HG03045 (cell line): ENCODE measurements around the gene CD59.
A peak's percentile ranks its signal among the peaks of the same experiment; 100 is the strongest.

Experiments
- ATAC-seq: cut with Tn5 transposase; IDR thresholded peaks from one replicate; pipeline ENCODE4 v1.9.1; 2021; ENCODE audit warnings: mild to moderate bottlenecking, moderate library complexity; ENCODE audit not compliant: unreplicated experiment

Gene CD59, protein sequence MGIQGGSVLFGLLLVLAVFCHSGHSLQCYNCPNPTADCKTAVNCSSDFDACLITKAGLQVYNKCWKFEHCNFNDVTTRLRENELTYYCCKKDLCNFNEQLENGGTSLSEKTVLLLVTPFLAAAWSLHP

DNA sequence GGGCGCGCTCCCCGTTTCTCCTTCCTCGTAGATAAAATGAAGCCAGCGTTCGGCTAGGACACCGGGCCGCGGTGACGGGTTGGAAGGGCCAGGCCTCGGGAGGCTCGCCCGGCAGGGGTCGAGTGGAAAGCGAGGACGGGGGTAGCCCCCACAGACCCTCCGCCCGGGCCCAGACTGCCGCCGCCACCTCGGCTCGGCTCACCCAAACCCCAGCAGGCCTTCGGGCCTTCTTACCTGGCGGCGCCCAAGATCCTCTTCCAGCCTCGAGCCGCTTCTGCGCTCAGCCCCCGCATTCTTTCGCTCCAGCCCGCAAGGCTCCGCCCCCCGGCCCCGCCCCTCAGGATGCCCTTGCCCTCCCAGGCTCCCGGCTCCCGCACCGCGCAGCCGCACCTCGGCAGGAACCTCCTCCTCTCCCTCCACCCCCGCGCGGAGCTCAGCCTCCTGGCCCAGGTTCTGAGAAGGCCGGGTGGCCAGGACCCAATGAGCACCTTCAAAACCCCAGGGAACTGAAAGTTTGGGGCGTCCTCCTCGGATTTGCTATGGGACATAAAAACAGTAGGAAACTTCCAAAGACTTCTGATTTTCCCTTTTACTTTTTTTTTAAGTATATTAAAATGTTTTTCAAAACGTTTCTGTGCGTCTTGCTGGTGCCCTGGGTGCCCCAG lies at the start of gene CD59:
TSS of gene CD59 (minus strand) at position 276 of the 665 bp plus-strand sequence. CDS start 13,978 bp downstream, outside the sequence.
- ATAC-seq: peak; percentile 61

DNA sequence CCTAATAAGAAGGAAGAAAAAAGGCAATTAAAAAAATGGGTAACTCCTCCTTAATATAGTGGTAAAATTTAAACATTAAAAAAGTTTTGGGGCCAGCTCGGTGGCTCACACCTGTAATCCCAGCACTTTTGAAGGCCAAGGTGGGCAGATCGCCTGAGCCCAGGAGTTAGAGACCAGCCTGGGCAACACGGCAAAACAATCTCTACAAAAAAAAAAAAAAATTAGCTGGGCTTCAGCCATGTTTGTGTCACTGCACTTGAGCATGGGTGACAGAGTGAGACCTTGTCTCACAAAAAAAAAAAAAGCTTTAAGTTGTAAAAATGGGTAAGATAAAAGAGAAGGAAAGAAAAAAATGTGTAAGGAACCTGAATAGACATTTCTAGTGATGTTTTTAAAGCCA lies 49.4 kb upstream of the CD59 start:
- ATAC-seq: no peak

DNA sequence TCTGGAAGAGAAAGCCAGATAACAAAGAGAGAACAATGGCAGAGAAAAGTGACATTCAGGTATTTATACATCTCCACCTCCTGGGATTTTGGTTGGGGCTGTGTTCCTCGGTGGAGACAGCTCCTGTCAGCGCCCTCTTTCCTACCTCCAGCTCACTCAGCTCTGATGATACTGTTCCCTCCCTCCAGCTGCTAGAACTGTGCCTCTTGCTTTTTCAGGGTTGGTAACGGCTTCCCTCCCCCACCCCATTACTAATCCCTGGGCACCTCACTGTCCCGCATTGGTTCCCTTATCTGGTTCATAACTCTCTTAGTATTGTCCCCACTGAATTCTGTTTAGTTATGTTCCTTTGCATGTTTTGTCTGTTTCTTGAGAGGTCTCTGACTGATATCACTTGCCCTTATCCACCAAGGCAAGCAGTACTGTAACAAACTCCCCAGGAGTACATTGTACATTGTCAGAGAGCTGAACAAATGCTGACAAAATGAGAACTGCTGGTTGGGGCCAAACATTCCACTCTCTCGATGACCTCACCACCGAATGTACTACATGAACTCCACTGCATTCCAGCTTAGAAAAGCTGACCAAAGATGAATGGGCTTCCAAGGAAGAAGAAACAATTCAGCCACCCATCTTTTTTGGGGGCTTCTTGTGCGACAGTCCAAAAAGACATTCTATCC lies 43.8 kb upstream of the CD59 start:
- no peak for ATAC-seq

DNA sequence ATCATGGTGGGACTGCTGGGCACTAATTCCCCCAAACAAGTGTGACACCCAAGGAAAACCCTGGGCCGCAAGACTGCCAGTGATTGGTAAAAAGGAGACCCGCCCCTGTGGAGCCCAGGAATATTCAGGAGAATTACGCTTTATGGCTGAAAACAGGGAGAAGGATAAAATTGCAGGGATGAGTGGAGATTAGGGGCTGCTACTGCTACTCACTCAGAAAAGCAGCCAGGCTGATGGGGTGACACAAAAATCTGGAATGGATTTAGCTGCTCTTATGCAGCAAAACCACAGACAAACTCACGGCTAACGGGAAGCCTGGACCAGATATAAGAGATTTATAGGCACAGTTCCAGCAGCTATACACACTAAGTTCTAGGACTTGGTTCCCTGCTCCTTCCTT lies 42.5 kb upstream of the CD59 start:
- no peak for ATAC-seq

DNA sequence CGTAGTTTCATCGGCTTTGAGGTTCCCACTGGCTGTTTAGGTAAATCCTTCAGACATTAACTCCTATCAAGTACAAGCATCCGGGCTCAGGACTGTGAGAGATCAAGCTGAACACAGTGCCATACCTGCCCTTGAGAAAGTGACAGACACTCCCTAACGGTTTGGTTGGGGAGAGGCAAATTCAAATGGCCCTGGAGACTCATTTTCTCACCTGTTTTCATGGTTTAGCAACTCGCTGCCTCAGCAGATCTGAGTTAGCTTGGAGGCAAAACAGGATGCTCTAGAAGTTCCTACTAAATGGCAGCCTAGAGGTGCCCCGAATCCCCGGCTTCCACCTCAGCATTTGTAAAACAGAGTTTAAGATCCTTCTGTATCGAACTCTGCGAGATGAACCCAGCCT lies 41.7 kb upstream of the CD59 start:
- ATAC-seq: no peak

DNA sequence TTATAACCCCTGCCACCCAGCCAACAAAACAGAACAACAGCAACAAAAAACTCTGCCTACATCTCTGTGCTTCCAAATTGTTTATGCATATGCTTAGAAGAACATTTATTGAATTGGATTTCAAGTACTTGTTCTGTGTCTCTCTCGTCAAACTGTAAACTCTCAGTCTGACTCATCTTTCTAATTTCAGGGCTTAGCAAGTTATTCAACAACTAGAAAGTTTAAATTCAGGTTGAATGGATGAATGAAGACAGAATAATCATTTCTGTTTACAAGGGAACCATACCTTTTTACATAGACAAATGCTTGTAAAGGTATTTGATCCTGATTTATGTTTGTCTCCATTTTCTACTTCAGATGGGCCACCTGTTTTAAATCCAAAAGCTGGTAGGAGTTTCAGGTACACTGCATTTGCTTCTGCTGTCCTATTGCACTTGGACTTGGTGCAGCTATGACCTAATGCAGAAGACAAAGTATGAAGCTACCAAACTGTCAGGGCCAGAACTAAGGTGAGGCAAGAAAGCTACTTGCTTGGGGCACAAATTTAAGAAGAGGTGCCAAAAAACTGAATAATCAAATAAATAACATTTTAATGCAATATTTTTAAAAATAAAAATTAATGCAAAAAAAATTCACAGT lies 39.7 kb upstream of the CD59 start:
- ATAC-seq: no peak

DNA sequence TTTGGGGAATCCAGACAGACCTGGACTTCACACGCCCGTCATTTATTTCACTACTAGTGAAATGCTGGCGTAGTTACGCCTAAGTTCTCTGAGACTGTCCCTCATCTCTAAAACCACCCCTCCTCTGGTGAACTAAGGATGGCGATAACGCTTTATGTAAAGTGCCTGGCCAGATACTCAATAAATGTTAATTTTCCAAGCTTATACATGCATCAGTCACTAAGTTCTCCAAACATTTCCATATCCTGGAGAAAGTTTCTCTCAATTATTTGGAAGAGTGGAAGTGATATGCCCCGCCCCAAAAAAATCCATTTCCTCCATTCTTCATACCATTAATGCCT lies 39.2 kb upstream of the CD59 start:
- no peak for ATAC-seq

DNA sequence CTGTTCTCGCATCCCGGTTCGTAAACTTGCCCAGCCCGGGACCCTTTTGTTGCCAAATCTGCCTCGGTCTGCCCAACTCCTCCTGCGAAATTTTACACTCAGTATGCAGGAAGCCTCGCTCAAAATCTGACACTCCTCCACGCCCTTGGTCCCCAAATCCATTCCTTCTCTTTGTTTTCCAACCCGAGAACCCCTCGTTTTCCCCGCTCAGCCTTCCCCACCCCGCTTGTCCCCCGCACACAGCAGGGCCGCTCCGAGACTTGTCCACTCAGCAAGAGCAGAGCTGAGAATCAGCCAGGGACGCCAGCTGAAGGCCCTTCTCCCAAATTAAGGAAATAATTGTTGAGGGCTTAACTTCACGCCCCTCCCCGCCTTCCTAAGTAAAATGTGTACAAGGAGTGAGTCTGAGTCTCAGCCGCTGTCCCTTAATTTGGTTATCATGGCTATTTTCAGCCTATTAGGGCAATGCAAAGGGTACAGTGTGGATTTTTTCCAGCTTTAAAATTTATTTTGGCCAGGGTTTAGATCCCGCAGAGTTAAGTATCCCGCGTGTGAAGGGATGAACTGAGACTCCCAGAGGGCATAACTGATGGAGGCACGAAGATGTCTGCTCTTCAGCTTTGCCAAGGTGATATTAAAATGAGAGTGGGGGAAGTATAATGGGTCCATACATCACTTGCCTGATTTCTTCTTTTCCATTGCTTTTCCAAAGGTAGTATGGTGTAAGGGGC lies 38.7 kb upstream of the CD59 start:
- no peak for ATAC-seq

DNA sequence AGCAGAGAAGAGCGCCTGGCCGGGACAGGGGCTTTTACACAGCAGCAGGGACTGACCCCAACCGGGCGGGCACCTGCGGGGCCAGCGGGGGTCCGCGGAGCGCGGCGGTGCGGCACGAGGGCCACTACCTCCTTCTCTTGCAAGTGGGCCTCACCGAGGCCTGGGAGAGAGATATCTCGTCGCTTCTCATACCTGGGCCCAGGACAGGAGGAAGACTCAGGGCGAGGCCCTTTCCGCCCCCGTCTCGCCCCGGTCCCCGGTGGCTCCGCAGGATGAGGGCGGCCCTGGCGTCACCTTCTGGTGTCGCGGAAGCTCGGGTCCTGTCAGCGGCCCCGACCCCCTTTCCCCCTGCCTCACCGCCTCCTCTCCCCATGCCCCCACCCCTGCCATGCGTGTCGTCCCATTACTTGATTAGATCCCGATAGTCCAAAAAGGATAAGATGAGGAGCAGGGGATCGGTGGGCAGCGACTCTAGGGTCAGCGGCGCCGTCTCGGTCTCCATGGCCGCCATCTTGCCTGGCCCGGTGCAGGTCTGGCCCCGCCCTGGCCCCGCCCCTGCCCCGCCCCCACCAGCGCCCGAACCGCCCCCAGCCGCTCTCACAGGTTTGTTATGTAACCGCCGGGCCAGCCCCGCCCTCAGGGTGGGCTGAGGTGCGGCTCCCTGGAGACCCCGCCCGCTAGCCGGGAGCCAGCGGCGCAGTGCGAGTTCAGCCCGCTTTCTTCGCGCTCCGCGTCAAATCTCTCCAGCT lies 37.9 kb upstream of the CD59 start, which contains the start of gene FBXO3:
TSS of gene FBXO3 (minus strand) at position 534 of the 749 bp plus-strand sequence. CDS start at position 511, 23 bp downstream.
- peak; percentile 78 for ATAC-seq

DNA sequence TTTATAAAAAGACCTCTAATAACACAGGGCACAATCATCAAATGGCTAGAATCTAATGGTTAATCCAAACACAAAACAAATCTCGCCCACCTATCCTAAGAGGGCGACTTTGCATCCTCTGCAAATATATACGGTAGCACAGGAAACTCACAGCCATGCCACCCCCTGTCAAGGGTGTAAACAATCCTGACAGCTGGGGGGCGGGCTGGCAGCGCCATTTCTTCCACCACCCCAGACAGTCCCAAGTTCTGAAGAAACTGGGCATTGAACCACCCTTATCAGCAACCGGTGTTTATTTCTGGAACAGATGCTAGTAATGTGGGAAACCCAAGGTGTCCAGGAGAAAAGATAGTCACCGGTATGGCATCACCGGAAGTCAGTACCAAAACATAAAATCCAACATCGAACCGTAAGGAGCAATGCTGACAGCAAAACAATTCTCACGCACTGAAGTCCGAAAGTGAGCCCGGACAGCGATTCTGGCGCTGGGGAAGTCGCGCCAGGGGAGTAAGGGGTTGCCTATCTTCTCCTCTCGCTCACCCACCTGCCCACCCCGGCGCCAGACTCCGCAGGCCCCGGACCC lies 37.3 kb upstream of the CD59 start:
- peak; percentile 23 for ATAC-seq

DNA sequence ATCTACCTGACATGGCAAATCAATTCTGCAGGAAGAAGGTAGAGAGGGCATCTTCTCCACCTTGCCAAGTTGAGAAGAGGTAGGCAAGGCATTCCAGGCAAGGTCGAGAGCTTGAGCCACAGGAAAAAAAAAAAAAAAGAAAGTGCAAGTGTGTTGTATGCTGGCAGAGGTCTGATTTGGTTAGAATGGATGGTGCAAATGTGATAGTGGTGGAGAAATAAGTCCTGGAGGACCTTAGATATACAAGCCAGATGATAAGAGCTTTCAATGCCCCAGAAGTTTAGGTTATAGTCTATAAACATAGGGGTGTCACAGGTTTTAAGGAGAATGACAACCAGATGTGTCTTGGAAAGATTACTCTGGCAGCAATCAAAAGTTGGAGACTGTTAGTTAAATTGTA lies 36.6 kb upstream of the CD59 start:
- ATAC-seq: no peak

DNA sequence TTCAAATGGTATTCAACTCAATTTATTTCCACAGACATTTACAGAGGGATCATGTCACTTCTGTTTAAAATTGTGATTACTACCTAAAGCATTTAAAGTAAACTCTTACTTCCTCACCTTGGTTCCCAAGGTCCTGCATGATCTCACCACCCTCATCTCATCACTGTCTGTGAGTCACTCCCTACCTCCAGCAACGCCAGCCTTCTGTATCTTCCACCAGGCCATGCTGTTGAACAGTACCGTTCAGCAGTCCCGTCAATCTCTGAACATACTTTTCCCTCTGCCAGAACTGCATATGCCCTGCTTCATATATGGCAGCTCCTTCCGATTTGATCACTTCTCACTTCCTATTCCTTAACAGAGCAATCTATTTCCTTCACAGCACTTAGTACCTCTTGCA lies 36.1 kb upstream of the CD59 start:
- ATAC-seq: no peak

DNA sequence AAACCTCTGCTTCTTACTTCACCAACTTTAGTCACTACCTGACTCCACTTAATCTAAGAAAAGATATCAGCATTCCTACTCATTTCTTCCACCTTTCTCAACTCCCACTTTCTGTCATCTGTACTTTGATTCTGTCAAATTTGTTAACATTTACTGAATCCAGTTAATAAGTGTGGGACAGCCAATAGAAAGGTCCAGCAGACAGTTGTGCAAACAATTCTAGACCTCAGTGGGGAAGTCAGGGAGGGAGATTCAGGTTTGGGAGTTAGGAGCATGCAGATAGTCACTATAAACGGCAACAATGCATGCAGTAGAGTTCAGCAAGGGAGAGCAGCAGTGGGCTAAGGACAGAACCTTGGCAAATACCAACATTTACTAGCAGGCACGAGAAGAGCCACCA lies 34.0 kb upstream of the CD59 start:
- ATAC-seq: no peak

DNA sequence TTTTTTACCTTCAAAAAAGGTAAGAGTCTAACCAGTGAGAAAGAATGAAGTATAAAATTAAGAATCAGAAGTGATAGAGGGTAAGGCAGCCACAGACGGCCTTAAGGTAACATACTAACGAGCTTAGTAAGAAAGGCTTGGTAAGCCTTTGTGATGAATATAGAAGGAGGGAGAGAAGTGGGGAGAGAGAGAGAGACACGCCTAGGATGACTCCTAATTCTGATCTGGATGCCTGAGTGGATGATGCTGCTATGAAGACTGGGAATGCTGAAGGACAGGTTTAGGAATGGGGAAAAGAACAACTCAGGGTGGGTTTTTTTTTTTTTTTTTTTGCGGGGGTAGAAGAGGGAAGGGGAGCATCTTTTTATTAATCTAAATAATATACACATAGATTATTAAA lies 33.3 kb upstream of the CD59 start:
- ATAC-seq: no peak

DNA sequence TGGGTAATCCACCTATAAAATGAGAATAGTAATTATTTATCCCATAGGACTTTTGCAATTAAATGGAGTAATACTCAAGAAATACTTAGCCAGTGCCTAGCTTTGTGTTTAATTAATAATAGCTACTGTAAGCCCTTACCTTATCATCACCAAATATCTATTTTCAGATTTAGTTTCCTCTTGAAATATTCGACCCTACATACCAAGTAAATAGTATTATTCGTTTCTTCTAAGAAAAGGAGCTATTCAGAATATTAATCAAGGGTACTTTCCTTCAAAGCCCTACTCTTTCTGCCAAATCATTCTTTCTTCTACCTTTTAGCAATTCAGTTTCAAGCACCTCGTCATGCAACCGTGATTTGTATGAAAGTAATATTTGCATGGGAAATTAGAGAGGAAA lies 31.4 kb upstream of the CD59 start:
- no peak for ATAC-seq

DNA sequence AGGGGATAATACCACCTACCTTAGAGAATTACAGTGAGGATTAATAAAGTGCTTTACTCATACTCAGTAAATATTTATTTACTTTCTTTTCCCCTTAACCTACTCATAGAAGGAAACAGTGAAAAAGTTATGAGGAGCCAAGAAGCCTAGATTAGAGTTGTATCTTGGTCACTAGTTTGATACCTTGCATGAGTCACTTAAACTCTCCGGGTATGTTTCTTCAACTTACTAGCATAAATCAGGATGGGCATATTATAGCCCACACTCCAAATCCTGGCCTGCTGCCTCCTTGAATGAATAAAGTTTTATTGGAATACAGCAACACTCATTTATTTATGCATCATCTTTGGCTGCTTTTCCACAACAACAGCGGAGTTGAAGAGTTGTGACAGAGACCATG lies 29.9 kb upstream of the CD59 start:
- ATAC-seq: no peak

DNA sequence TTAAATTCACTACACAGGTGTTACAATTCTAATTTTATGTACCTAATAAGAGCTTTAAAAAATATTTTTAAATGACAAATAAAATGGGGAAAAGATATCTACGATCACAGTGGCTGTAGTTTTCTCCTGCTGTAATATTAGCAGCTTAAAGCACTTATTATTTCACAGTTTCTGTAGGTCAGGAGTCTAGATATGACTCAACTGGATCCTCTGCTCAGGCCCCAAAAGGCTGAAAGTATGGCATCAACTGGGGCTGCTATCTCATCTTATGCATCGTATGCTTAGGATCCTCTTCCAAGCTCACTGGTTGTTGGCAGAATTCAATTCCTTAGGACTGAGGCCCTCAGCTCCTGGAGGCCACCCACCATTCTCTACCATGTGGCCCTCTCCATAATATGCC lies 25.2 kb upstream of the CD59 start:
- peak; percentile 70 for ATAC-seq

DNA sequence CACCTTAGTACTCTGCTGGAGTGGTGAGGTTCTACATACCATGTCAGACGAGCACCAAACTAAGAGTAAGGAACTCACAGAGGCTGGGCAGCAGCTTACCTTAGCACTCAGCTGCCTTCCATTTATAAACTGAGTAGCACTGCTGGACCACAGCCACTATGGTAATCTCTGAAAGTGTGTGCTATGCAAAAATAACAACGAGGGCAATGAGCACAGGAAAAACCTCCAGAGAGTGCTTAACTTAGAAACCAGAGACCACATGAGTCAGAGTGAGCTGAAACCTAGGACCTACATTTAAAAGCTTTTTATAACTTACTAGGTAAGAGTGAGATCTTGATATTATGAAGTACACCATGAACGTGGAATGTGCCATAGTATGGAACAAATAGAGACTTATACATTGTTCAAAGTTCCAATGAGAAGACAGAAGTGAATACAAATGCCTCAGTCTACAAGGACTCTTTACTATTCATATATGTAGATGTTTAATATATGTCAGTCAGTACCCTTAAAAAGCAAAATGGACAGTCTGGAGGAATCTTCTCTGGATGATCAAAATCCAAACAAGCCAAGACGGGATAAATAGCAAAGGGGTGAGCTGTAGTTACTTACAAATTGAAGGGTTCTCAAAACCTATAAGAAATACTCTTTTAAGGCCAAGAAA lies 17.2 kb upstream of the CD59 start:
- peak; percentile 98 for ATAC-seq

DNA sequence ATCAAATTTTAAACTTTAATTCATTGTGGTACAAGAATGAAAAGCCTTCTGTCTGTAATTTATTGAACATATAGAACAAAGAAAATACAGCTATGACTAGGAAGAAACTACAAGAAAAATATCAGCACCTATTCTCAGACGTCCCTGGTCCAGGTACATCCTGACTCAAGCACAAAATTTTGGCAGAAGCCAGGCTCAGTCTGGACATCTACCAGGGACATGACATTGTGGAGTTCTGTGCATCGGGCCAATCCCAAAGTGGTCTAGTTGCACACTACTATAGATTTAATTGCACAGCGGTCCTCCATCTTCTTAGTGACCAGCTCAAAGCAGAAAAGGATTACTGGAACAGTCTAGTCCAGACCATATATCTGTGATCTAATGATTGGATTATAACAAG lies 15.7 kb upstream of the CD59 start:
- ATAC-seq: no peak

DNA sequence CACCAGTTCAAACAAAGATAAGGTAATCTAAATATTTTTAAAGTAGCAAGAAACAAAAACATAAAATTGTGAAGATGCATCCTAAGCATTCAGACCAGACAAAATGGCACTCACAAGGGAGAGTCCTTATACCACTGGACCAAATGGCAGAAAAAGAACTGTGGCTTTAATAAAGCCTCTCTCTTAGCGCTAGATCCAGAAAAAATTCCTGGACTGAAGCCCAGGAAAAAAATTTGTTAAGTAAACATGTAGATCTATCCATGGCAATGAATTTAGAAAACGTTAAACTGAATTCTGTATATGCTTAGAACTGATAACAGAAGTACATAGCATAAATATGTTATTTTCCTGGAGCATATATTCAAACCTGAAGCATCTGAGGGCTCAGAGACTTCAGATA lies 11.8 kb upstream of the CD59 start:
- ATAC-seq: no peak
